PC-3 (cell line): ENCODE measurements around the gene TTC34. TPM values are rescaled to one million over a fixed set of nuclear protein-coding genes. Genes with fewer than 3 reads are reported as not detected.
A peak's percentile ranks its signal among the peaks of the same experiment; 100 is the strongest.

Source experiments
- ATAC-seq: fragments of 200-7000 bp; cut with Tn5 transposase; 2 replicates; pipeline ENCODE4 v1.9.1; 2020; ENCODE audit warnings: mild to moderate bottlenecking, moderate library complexity
- BruUV-seq: library from RNA; stranded (reverse); fragments of 400-500 nt; replicated peaks from 2 replicates; lab custom pipeline; 2021; lab: Mats Ljungman, UMichigan
- CTCF ChIA-PET: fragments of 300-600 bp; sonication (Branson Sonifier 250); formaldehyde crosslinking; loops from one replicate; lab custom pipeline; 2022; ENCODE audit warnings: antibody characterized with exemption; lab: Charles Lee
- POLR2A ChIA-PET: fragments of 300-600 bp; sonication (Branson Sonifier 250); formaldehyde crosslinking; loops from one replicate; lab custom pipeline; 2022; ENCODE audit warnings: antibody characterized with exemption; ENCODE audit not compliant: unreplicated experiment; lab: Charles Lee
- DNase-seq: peaks from one replicate; pipeline ENCODE4 v3.0.0-alpha.2; 2015
- H2AFZ ChIP-seq: fragments of 300-600 bp; sonication (generic); 2 replicates; pipeline ENCODE4 v1.6.0; 2016; ENCODE audit warnings: antibody characterized with exemption, low read length
- H3F3A ChIP-seq: fragments of 300-600 bp; sonication (generic); one replicate; pipeline ENCODE4 v1.6.0; 2017; ENCODE audit warnings: antibody characterized with exemption, low read length, control low read depth, mild to moderate bottlenecking; ENCODE audit not compliant: unreplicated experiment
- H3K27ac ChIP-seq: fragments of 300-600 bp; sonication (generic); 2 replicates; pipeline ENCODE4 v1.5.1; 2016; ENCODE audit warnings: mild to moderate bottlenecking, low read length
- H3K27me3 ChIP-seq: fragments of 300-600 bp; sonication (generic); 2 replicates; pipeline ENCODE4 v1.6.1; 2016; ENCODE audit warnings: low read length, mixed read lengths
- H3K36me3 ChIP-seq: fragments of 300-600 bp; sonication (generic); 2 replicates; pipeline ENCODE4 v1.6.1; 2016; ENCODE audit warnings: low read depth, mixed run types, low read length, mixed read lengths
- H3K4me1 ChIP-seq: fragments of 300-600 bp; sonication (generic); 2 replicates; pipeline ENCODE4 v1.5.1; 2016; ENCODE audit warnings: low read length; ENCODE audit not compliant: insufficient read depth
- H3K4me2 ChIP-seq: fragments of 300-600 bp; sonication (generic); 2 replicates; pipeline ENCODE4 v1.6.0; 2016; ENCODE audit warnings: low read length
- H3K4me3 ChIP-seq: fragments of 300-600 bp; sonication (generic); 2 replicates; pipeline ENCODE4 v1.5.1; 2016; ENCODE audit warnings: mild to moderate bottlenecking, low read length, mixed read lengths
- H3K79me2 ChIP-seq: fragments of 300-600 bp; sonication (generic); 2 replicates; pipeline ENCODE4 v1.6.1; 2017; ENCODE audit warnings: low read length, mixed read lengths
- H3K9ac ChIP-seq: fragments of 300-600 bp; sonication (generic); 2 replicates; pipeline ENCODE4 v1.6.0; 2016; ENCODE audit warnings: mild to moderate bottlenecking, low read length
- H3K9me2 ChIP-seq: fragments of 300-600 bp; sonication (generic); replicated peaks from 2 replicates; pipeline ENCODE4 v1.6.1; 2016; ENCODE audit warnings: mixed run types, low read length, mixed read lengths
- H3K9me3 ChIP-seq: fragments of 300-600 bp; sonication (generic); 2 replicates; pipeline ENCODE4 v1.6.1; 2016; ENCODE audit warnings: low read length, mixed read lengths
- H4K20me1 ChIP-seq: fragments of 300-600 bp; sonication (generic); 2 replicates; pipeline ENCODE4 v1.6.1; 2016; ENCODE audit warnings: low read length, mixed read lengths
- EZH2 ChIP-seq: fragments of 300-600 bp; sonication (generic); IDR thresholded peaks from one replicate; pipeline ENCODE4 v1.6.1; 2017; ENCODE audit warnings: antibody characterized with exemption, mild to moderate bottlenecking, low read length; ENCODE audit not compliant: unreplicated experiment
- EZH2phosphoT487 ChIP-seq: fragments of 300-600 bp; sonication (generic); IDR thresholded peaks from 2 replicates; pipeline ENCODE4 v1.6.1; 2018; ENCODE audit warnings: mild to moderate bottlenecking, antibody characterized with exemption, low read length, borderline replicate concordance
- intact Hi-C: fragments of 100-400 bp; cut with micrococcal nuclease; formaldehyde crosslinking; loops from 2 replicates; pipeline ENCODE4 v1.9.0; 2023
- total RNA-seq: library from RNA; depleted of rRNA; stranded (reverse); fragments of >200 nt; gene quantifications from 2 replicates; pipeline ENCODE4 v1.2.3, GENCODE V29; 2014
- TF ChIP-seq, protein P1 (sequence below): fragments of 300-600 bp; sonication (generic); conservative IDR thresholded peaks from 2 replicates; pipeline ENCODE4 v1.5.1; 2017; ENCODE audit warnings: antibody characterized with exemption, low read depth, mild to moderate bottlenecking, low read length

TTC34 gene
- total RNA-seq, 1 experiment from 2014 or later = 0.11 TPM

- no peak overlapping the region for H3K27ac ChIP-seq
- no peaks in the 10 kb centered on the region for H3F3A ChIP-seq
- intact Hi-C loops = no loop called here
- DNase-seq = peak; percentile 17
- no peaks in the 10 kb centered on the region for H3K27me3 ChIP-seq
- ChIA-PET CTCF (no interaction called here), POLR2A (no interaction called here)
- peaks cover 2% of the 10 kb centered on the region; the same call in 1 of the 2 replicates for H3K36me3 ChIP-seq
- H3K9me3 ChIP-seq = no peaks in the 10 kb centered on the region
- no peaks in the 10 kb centered on the region for H4K20me1 ChIP-seq
- peaks cover 3% of the 10 kb centered on the region for H3K4me1 ChIP-seq
- H3K79me2 ChIP-seq = 0 out of 2 replicates have a peak, but pooled peaks cover 3% of the 10 kb centered on the region
- H3K9me2 ChIP-seq = no peaks in the 10 kb centered on the region
- H3K4me3 ChIP-seq = no peak overlapping the region
- H2AFZ ChIP-seq = peak overlapping the region; percentile 20; the same call in 1 of the 2 replicates
- 0 out of 2 replicates have a peak, but pooled peaks have one; percentile 9 for ATAC-seq
- H3K9ac ChIP-seq = no peak overlapping the region
- TF ChIP-seq EZH2phosphoT487 (no peak), EZH2 (no peak)
- TF ChIP-seq, protein P1, sequence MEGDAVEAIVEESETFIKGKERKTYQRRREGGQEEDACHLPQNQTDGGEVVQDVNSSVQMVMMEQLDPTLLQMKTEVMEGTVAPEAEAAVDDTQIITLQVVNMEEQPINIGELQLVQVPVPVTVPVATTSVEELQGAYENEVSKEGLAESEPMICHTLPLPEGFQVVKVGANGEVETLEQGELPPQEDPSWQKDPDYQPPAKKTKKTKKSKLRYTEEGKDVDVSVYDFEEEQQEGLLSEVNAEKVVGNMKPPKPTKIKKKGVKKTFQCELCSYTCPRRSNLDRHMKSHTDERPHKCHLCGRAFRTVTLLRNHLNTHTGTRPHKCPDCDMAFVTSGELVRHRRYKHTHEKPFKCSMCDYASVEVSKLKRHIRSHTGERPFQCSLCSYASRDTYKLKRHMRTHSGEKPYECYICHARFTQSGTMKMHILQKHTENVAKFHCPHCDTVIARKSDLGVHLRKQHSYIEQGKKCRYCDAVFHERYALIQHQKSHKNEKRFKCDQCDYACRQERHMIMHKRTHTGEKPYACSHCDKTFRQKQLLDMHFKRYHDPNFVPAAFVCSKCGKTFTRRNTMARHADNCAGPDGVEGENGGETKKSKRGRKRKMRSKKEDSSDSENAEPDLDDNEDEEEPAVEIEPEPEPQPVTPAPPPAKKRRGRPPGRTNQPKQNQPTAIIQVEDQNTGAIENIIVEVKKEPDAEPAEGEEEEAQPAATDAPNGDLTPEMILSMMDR = no peak
- no peak overlapping the region for H3K4me2 ChIP-seq
- BruUV-seq = no TSS peak
These were observed 208.8 kb downstream of the TTC34 start for GRCh38 chr1:2592672-2593071.

DNA sequence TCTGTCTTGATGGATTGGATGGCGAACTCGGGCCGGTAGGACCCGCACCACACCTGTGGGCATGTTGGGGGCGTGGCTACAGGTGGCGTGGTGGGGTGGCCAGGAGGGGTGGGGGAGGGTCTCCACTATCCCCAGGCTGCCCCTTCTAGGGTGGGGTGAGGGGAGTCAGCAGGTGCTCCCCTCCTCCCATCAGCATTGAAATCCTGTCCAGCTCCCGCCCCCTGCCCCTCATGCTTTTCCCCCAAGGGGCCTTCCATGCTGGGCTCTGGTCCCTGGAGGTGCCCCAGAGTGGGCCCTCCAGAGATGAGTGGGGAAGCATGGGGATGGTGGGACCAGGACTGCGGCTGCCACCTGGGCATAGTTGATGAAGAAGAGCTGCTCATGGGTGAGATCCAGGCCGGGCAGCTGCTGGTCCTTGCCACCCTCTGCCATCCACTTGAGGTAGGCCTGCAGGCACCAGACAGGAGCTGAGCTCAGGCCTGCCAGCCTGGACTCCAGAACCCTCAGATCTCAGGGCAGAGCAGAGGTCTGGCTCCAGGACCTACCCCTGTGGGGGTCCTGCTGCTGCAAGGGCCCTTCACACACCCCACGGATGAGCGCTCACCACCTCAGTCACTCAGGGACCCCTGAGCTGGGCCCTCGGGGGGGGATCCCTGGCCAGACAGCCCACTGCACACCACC is 209.8 kb downstream of the TTC34 start:
- Histone ChIP-seq H3K79me2 (peaks cover 10% of the 10 kb centered on the region; the same call in 1 of the 2 replicates), H3K27me3 (no peaks in the 10 kb centered on the region), H3K9me2 (no peaks in the 10 kb centered on the region), H3F3A (no peaks in the 10 kb centered on the region), H3K27ac (no peak overlapping the region), H3K9me3 (no peaks in the 10 kb centered on the region), H3K9ac (no peak overlapping the region), H4K20me1 (no peaks in the 10 kb centered on the region), H2AFZ (no peak overlapping the region), H3K36me3 (peaks cover 2% of the 10 kb centered on the region; the same call in 1 of the 2 replicates), H3K4me3 (no peak overlapping the region), H3K4me1 (peaks cover 8% of the 10 kb centered on the region), H3K4me2 (no peak overlapping the region)
- ATAC-seq = no peak
- no peak for DNase-seq
- intact Hi-C loops = no loop called here
- ChIA-PET POLR2A (interaction anchor here (0.6 kb wide), 1 partner anchor 48 kb away, joined by 3 read pairs; no protein-coding TSS in a partner anchor), CTCF (no interaction called here)
- TF ChIP-seq EZH2 (no peak), EZH2phosphoT487 (no peak)
- TF ChIP-seq, protein P1 = no peak
- no TSS peak for BruUV-seq

- intact Hi-C loops = no loop called here
- no peaks in the 10 kb centered on the region for H3K9me3 ChIP-seq
- no peaks in the 10 kb centered on the region for H4K20me1 ChIP-seq
- no peak overlapping the region for H3K4me3 ChIP-seq
- peaks cover 10% of the 10 kb centered on the region; the same call in 1 of the 2 replicates for H3K79me2 ChIP-seq
- H3K9ac ChIP-seq = no peak overlapping the region
- H3K4me1 ChIP-seq = peaks cover 8% of the 10 kb centered on the region
- POLR2A ChIA-PET = no interaction called here
- no peak overlapping the region for H3K4me2 ChIP-seq
- H3K36me3 ChIP-seq = peaks cover 2% of the 10 kb centered on the region; the same call in 1 of the 2 replicates
- no peak overlapping the region for H2AFZ ChIP-seq
- H3F3A ChIP-seq = no peaks in the 10 kb centered on the region
- CTCF ChIA-PET = no interaction called here
- no peak for ATAC-seq
- no peaks in the 10 kb centered on the region for H3K9me2 ChIP-seq
- TF ChIP-seq EZH2phosphoT487 (no peak), EZH2 (no peak)
- TF ChIP-seq, protein P1 = no peak
- no peaks in the 10 kb centered on the region for H3K27me3 ChIP-seq
- BruUV-seq = no TSS peak
- no peak for DNase-seq
- no peak overlapping the region for H3K27ac ChIP-seq
These were observed 210.3 kb downstream of the TTC34 start for GRCh38 chr1:2591233-2591580.
